Skeletal muscle tissue (tissue), 2 donors: ENCODE results near the gene TOGARAM2. TPM values are rescaled to one million over a fixed set of nuclear protein-coding genes. Genes with fewer than 3 reads are reported as not detected.

Source experiments
- small RNA-seq: library from RNA; depleted of rRNA; stranded (forward); fragments of <200 nt; gene quantifications from one replicate; pipeline ENCODE3, GENCODE V24; 2014
- total RNA-seq: library from RNA; depleted of rRNA; stranded (reverse); fragments of >200 nt; gene quantifications from one replicate; pipeline ENCODE4 v1.2.3, GENCODE V29; 2014

TOGARAM2 gene
- total RNA-seq, 1 donor from 2014 or later: 0.52 TPM

Small RNA genes lying within 50 kb of the gene (small RNA-seq; reads per million reads assigned to genes)
- gene RF00019: not detected

Other genes with a start within 250 kb of the TOGARAM2 start
- gene PPP1CB, start 229.5 kb upstream of the TOGARAM2 start, total RNA-seq: 156 TPM
- 1.0 TPM for gene SPDYA, start 170.5 kb upstream of the TOGARAM2 start, total RNA-seq
- gene TRMT61B, start 111.0 kb upstream of the TOGARAM2 start, total RNA-seq: 25.6 TPM
- gene WDR43, start 86.6 kb upstream of the TOGARAM2 start, total RNA-seq: 39.1 TPM
- gene PCARE, start 93.2 kb downstream of the TOGARAM2 start, total RNA-seq: under 0.01 TPM
- gene CLIP4, start 134.1 kb downstream of the TOGARAM2 start, total RNA-seq: 27.7 TPM